Karpas-422 (cell line): ENCODE results near the gene SDK1. TPM values are rescaled to one million over a fixed set of nuclear protein-coding genes. Genes with fewer than 3 reads are reported as not detected.

Experiments used
- DNase-seq: peaks from one replicate; pipeline ENCODE4 v3.0.0-alpha.2; 2015
- H2AFZ ChIP-seq: fragments of 200-600 bp; sonication (generic); 2 replicates; pipeline ENCODE4 v1.6.1; 2014; ENCODE audit warnings: antibody characterized with exemption, low read length, mixed read lengths
- H3K27ac ChIP-seq: fragments of 200-600 bp; sonication (generic); 2 replicates; pipeline ENCODE4 v1.5.1; 2014; ENCODE audit warnings: mild to moderate bottlenecking, low read length, moderate library complexity
- H3K27me3 ChIP-seq: fragments of 200-600 bp; sonication (generic); 2 replicates; pipeline ENCODE4 v1.6.1; 2014; ENCODE audit warnings: low read length, mixed read lengths
- H3K36me3 ChIP-seq: fragments of 200-600 bp; sonication (generic); 2 replicates; pipeline ENCODE4 v1.6.1; 2014; ENCODE audit warnings: low read length, mixed read lengths; ENCODE audit not compliant: insufficient read depth
- H3K4me1 ChIP-seq: fragments of 200-600 bp; sonication (generic); 2 replicates; pipeline ENCODE4 v1.6.1; 2014; ENCODE audit warnings: mild to moderate bottlenecking, low read length, mixed read lengths
- H3K4me2 ChIP-seq: fragments of 200-600 bp; sonication (generic); 2 replicates; pipeline ENCODE4 v1.6.1; 2014; ENCODE audit warnings: low read length, low read depth, mild to moderate bottlenecking; ENCODE audit not compliant: poor library complexity, severe bottlenecking
- H3K4me3 ChIP-seq: fragments of 200-600 bp; sonication (generic); 2 replicates; pipeline ENCODE4 v1.5.1; 2014; ENCODE audit warnings: mild to moderate bottlenecking, antibody characterized with exemption, low read length, mixed read lengths
- H3K79me2 ChIP-seq: fragments of 200-600 bp; sonication (generic); 2 replicates; pipeline ENCODE4 v1.6.1; 2014; ENCODE audit warnings: mild to moderate bottlenecking, low read length, mixed read lengths
- H3K9ac ChIP-seq: fragments of 200-600 bp; sonication (generic); 2 replicates; pipeline ENCODE4 v1.6.0; 2014; ENCODE audit warnings: low read length
- H3K9me2 ChIP-seq: fragments of 200-600 bp; sonication (generic), shearing (Covaris generic); replicated peaks from 2 replicates; pipeline ENCODE4 v1.6.0; 2014; ENCODE audit warnings: mild to moderate bottlenecking, low read length, moderate library complexity; ENCODE audit not compliant: insufficient read depth
- H3K9me3 ChIP-seq: fragments of 300-700, 200-600 bp; sonication (generic); 2 replicates; pipeline ENCODE4 v1.6.1; 2014; ENCODE audit warnings: low read length, mixed read lengths
- H4K20me1 ChIP-seq: fragments of 200-600 bp; sonication (generic); 2 replicates; pipeline ENCODE4 v1.6.1; 2014; ENCODE audit warnings: mild to moderate bottlenecking, antibody characterized with exemption, low read length, low read depth; ENCODE audit not compliant: insufficient read depth
- total RNA-seq: library from RNA; depleted of rRNA; stranded (reverse); fragments of >200 nt; shearing (Covaris generic); gene quantifications from 2 replicates; pipeline ENCODE4 v1.2.3, GENCODE V29; 2014; ENCODE audit warnings: low replicate concordance

The SDK1 gene
- total RNA-seq, 1 experiment from 2014 or later = not detected

GRCh38 chr7:3336042-3336665 is 35.1 kb downstream of the SDK1 start:
- Histone ChIP-seq H3K4me2 (no peak overlapping the region), H4K20me1 (no peaks in the 10 kb centered on the region), H3K27me3 (no peaks in the 10 kb centered on the region), H3K9me3 (no peaks in the 10 kb centered on the region), H3K79me2 (no peaks in the 10 kb centered on the region), H3K9me2 (no peaks in the 10 kb centered on the region), H3K9ac (no peak overlapping the region), H3K4me1 (no peaks in the 10 kb centered on the region), H3K27ac (no peak overlapping the region), H3K4me3 (no peak overlapping the region), H3K36me3 (no peaks in the 10 kb centered on the region), H2AFZ (no peak overlapping the region)
- DNase-seq = no peak

GRCh38 chr7:3338161-3338560 is 37.1 kb downstream of the SDK1 start:
- H3K27me3 ChIP-seq = no peaks in the 10 kb centered on the region
- no peak overlapping the region for H3K27ac ChIP-seq
- DNase-seq = no peak
- H3K36me3 ChIP-seq = no peaks in the 10 kb centered on the region
- no peak overlapping the region for H3K4me3 ChIP-seq
- no peak overlapping the region for H3K4me2 ChIP-seq
- no peak overlapping the region for H2AFZ ChIP-seq
- no peaks in the 10 kb centered on the region for H3K79me2 ChIP-seq
- no peaks in the 10 kb centered on the region for H3K9me2 ChIP-seq
- H3K9me3 ChIP-seq = no peaks in the 10 kb centered on the region
- no peak overlapping the region for H3K9ac ChIP-seq
- H3K4me1 ChIP-seq = no peaks in the 10 kb centered on the region
- no peaks in the 10 kb centered on the region for H4K20me1 ChIP-seq

- Histone ChIP-seq H4K20me1 (no peaks in the 10 kb centered on the region), H3K9me2 (no peaks in the 10 kb centered on the region), H3K9ac (no peak overlapping the region), H3K4me3 (no peak overlapping the region), H3K27ac (no peak overlapping the region), H3K36me3 (no peaks in the 10 kb centered on the region), H3K4me2 (no peak overlapping the region), H3K4me1 (no peaks in the 10 kb centered on the region), H3K9me3 (no peaks in the 10 kb centered on the region), H3K27me3 (no peaks in the 10 kb centered on the region), H2AFZ (no peak overlapping the region), H3K79me2 (no peaks in the 10 kb centered on the region)
- DNase-seq = no peak
Observed at GRCh38 chr7:3345699-3346481, 44.8 kb downstream of the SDK1 start.

- Histone ChIP-seq H3K4me1 (no peaks in the 10 kb centered on the region), H2AFZ (no peak overlapping the region), H4K20me1 (no peaks in the 10 kb centered on the region), H3K9ac (no peak overlapping the region), H3K79me2 (no peaks in the 10 kb centered on the region), H3K4me3 (no peak overlapping the region), H3K36me3 (no peaks in the 10 kb centered on the region), H3K27me3 (no peaks in the 10 kb centered on the region), H3K9me3 (no peaks in the 10 kb centered on the region), H3K9me2 (no peaks in the 10 kb centered on the region), H3K27ac (no peak overlapping the region), H3K4me2 (no peak overlapping the region)
- DNase-seq = no peak
Observed at GRCh38 chr7:3349126-3349525, 48.1 kb downstream of the SDK1 start.

- H3K79me2 ChIP-seq = no peaks in the 10 kb centered on the region
- H3K27ac ChIP-seq = no peak overlapping the region
Observed at GRCh38 chr7:3356173-3356572, 55.1 kb downstream of the SDK1 start.

GRCh38 chr7:3358991-3359390 is 57.9 kb downstream of the SDK1 start:
- H3K9me2 ChIP-seq = no peaks in the 10 kb centered on the region
- no peaks in the 10 kb centered on the region for H4K20me1 ChIP-seq
- no peaks in the 10 kb centered on the region for H3K27me3 ChIP-seq
- H3K36me3 ChIP-seq = no peaks in the 10 kb centered on the region
- no peak overlapping the region for H3K4me2 ChIP-seq
- no peak overlapping the region for H3K27ac ChIP-seq
- no peak for DNase-seq
- no peaks in the 10 kb centered on the region for H3K79me2 ChIP-seq
- H2AFZ ChIP-seq = no peak overlapping the region
- no peak overlapping the region for H3K4me3 ChIP-seq
- no peaks in the 10 kb centered on the region for H3K4me1 ChIP-seq
- H3K9me3 ChIP-seq = no peaks in the 10 kb centered on the region
- no peak overlapping the region for H3K9ac ChIP-seq

More at GRCh38 chr7:3356173-3356572, 55.1 kb downstream of the SDK1 start:
- Histone ChIP-seq H3K9ac (no peak overlapping the region), H3K4me1 (no peaks in the 10 kb centered on the region), H3K27me3 (no peaks in the 10 kb centered on the region), H3K9me2 (no peaks in the 10 kb centered on the region), H3K4me3 (no peak overlapping the region), H3K4me2 (no peak overlapping the region), H4K20me1 (no peaks in the 10 kb centered on the region), H3K36me3 (no peaks in the 10 kb centered on the region), H3K9me3 (no peaks in the 10 kb centered on the region), H2AFZ (no peak overlapping the region)
- DNase-seq = no peak

GRCh38 chr7:3367261-3367660 is 66.2 kb downstream of the SDK1 start:
- no peak overlapping the region for H3K9ac ChIP-seq
- H2AFZ ChIP-seq = no peak overlapping the region
- H3K4me1 ChIP-seq = no peaks in the 10 kb centered on the region
- no peak for DNase-seq
- no peaks in the 10 kb centered on the region for H3K27me3 ChIP-seq
- H3K27ac ChIP-seq = no peak overlapping the region
- H3K9me3 ChIP-seq = no peaks in the 10 kb centered on the region
- no peak overlapping the region for H3K4me2 ChIP-seq
- no peaks in the 10 kb centered on the region for H4K20me1 ChIP-seq
- H3K36me3 ChIP-seq = no peaks in the 10 kb centered on the region
- H3K79me2 ChIP-seq = no peaks in the 10 kb centered on the region
- H3K4me3 ChIP-seq = no peak overlapping the region
- no peaks in the 10 kb centered on the region for H3K9me2 ChIP-seq

- Histone ChIP-seq H3K36me3 (no peaks in the 10 kb centered on the region), H3K27ac (no peak overlapping the region), H4K20me1 (no peaks in the 10 kb centered on the region), H3K9ac (no peak overlapping the region), H3K9me3 (no peaks in the 10 kb centered on the region), H3K27me3 (no peaks in the 10 kb centered on the region), H3K4me1 (no peaks in the 10 kb centered on the region), H3K9me2 (no peaks in the 10 kb centered on the region), H3K79me2 (no peaks in the 10 kb centered on the region), H3K4me2 (no peak overlapping the region), H3K4me3 (no peak overlapping the region), H2AFZ (no peak overlapping the region)
- no peak for DNase-seq
Observed at GRCh38 chr7:3370068-3370830, 69.2 kb downstream of the SDK1 start.
